Brain microvascular endothelial cell (primary cell): ENCODE measurements around the gene FAM193A.
A peak's percentile ranks its signal among the peaks of the same experiment; 100 is the strongest.

Source experiments
- DNase-seq: peaks from one replicate; pipeline ENCODE4 v3.0.0-alpha.2; 2020
- H3K27ac ChIP-seq: fragments of 250-450 bp; sonication (Bioruptor Pico); 2 replicates; pipeline ENCODE4 v1.5.1; 2020; ENCODE audit warnings: mild to moderate bottlenecking, moderate library complexity
- H3K27me3 ChIP-seq: fragments of 250-450 bp; sonication (Bioruptor Pico); replicated peaks from 2 replicates; pipeline ENCODE4 v1.5.1; 2020; ENCODE audit warnings: mild to moderate bottlenecking
- H3K36me3 ChIP-seq: fragments of 250-450 bp; sonication (Bioruptor Pico); replicated peaks from 2 replicates; pipeline ENCODE4 v1.5.1; 2020; ENCODE audit warnings: mild to moderate bottlenecking
- H3K4me3 ChIP-seq: 2 replicates; pipeline ENCODE4 v1.5.1; 2011; ENCODE audit warnings: low read depth, mild to moderate bottlenecking, control low read depth, low read length, moderate library complexity
- in situ Hi-C: cut with HindIII; loops from 2 replicates; pipeline ENCODE4 v1.10.0; 2017; ENCODE audit warnings: low sequenced_read_pairs, low pct_ligation_motif_present
- TF ChIP-seq, protein P1 (sequence below): IDR thresholded peaks from 2 replicates; pipeline ENCODE4 v1.5.1; 2011; ENCODE audit warnings: low read depth, mild to moderate bottlenecking, moderate library complexity, low read length, control low read depth, inconsistent platforms; ENCODE audit errors: missing control alignments

FAM193A gene, protein sequence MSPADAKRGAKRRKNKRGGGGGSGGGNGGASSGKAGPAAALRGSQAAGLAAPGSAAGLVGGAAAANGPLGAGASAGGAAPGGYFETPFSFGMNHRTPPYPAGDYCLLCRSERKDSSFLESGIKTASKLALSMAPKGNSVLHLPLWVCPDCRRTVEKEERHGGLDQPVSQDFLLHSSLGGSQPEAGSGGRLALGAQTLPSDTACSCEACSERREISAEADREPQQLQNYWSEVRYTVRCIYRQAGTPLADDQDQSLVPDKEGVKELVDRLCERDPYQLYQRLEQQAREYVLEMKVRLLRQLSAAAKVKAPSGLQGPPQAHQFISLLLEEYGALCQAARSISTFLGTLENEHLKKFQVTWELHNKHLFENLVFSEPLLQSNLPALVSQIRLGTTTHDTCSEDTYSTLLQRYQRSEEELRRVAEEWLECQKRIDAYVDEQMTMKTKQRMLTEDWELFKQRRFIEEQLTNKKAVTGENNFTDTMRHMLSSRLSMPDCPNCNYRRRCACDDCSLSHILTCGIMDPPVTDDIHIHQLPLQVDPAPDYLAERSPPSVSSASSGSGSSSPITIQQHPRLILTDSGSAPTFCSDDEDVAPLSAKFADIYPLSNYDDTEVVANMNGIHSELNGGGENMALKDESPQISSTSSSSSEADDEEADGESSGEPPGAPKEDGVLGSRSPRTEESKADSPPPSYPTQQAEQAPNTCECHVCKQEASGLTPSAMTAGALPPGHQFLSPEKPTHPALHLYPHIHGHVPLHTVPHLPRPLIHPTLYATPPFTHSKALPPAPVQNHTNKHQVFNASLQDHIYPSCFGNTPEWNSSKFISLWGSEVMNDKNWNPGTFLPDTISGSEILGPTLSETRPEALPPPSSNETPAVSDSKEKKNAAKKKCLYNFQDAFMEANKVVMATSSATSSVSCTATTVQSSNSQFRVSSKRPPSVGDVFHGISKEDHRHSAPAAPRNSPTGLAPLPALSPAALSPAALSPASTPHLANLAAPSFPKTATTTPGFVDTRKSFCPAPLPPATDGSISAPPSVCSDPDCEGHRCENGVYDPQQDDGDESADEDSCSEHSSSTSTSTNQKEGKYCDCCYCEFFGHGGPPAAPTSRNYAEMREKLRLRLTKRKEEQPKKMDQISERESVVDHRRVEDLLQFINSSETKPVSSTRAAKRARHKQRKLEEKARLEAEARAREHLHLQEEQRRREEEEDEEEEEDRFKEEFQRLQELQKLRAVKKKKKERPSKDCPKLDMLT (N-terminal part only)

DNA sequence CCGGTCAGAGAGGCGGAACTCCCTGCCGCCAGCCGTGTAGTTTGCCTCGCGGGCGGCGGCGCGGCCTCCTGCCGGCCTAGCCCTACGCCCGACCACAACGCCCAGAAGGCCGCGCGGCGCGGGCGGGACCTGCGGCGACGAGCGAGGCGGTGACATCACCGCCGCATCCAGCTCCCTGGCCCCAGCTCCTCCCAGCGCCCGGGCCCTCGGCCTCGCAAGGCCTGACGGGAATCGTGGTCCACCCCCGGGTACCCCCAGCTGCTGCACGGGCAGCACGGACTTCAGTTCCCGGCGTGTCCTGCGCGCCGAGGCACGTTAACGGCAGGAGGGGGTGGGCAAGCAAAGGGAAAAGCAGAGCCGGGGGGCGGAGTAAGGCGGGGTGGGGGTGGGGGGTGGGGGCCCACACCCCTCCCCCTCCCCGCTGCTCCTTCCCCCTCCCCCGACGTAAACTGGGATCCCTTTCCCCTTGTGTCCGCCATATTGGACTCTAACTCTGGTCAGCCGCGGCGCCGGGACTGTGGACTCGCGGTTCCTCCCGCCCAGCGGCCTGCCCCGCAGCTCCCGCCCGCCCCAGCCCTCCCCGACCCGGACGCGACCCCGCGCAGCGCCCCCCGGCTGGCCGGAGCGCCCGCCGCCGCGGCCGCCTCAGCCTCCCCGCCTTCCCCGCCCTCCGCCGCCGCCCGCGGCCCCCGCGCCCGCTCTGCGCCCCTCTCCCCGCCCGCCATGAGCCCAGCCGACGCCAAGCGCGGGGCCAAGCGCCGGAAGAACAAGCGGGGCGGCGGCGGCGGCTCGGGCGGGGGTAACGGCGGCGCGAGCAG is at the start of gene FAM193A:
TSS of gene FAM193A (plus strand) at position 455 of the 818 bp plus-strand sequence. CDS start at position 724, 269 bp downstream.
- H3K36me3 ChIP-seq: no peaks in the 10 kb centered on the region
- TF ChIP-seq, protein P1, sequence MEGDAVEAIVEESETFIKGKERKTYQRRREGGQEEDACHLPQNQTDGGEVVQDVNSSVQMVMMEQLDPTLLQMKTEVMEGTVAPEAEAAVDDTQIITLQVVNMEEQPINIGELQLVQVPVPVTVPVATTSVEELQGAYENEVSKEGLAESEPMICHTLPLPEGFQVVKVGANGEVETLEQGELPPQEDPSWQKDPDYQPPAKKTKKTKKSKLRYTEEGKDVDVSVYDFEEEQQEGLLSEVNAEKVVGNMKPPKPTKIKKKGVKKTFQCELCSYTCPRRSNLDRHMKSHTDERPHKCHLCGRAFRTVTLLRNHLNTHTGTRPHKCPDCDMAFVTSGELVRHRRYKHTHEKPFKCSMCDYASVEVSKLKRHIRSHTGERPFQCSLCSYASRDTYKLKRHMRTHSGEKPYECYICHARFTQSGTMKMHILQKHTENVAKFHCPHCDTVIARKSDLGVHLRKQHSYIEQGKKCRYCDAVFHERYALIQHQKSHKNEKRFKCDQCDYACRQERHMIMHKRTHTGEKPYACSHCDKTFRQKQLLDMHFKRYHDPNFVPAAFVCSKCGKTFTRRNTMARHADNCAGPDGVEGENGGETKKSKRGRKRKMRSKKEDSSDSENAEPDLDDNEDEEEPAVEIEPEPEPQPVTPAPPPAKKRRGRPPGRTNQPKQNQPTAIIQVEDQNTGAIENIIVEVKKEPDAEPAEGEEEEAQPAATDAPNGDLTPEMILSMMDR: no peak
- DNase-seq: peak; percentile 98
- peak within 1 kb of the TSS; percentile 73 for H3K4me3 ChIP-seq
- in situ Hi-C loops: no loop called here
- no peaks in the 10 kb centered on the region for H3K27me3 ChIP-seq
- H3K27ac ChIP-seq: peak within 1 kb of the TSS; percentile 87

DNA sequence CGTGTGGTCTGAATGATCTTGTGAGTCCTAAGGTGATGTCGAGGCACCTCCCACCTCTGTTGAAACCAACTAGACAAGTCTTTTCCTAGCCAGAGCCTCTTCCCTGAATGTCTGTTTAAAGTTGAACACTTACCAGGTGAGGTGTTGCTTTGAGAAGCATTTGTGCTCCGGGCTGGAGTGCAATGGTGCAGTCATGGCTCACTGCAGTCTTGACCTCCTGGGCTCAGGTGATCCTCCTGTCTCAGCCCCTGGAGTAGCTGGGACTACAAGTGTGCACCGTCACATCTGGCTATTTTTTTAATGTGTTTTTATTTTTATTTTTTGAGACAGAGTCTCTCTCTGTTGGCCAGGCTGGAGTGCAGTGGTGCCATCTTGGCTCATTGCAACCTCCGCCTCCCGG is 49.5 kb upstream of the FAM193A start:
- Histone ChIP-seq H3K4me3 (no peak overlapping the region), H3K36me3 (peaks cover 20% of the 10 kb centered on the region), H3K27me3 (no peaks in the 10 kb centered on the region), H3K27ac (no peak overlapping the region)
- in situ Hi-C loops: no loop called here
- no peak for DNase-seq
- TF ChIP-seq, protein P1: no peak

DNA sequence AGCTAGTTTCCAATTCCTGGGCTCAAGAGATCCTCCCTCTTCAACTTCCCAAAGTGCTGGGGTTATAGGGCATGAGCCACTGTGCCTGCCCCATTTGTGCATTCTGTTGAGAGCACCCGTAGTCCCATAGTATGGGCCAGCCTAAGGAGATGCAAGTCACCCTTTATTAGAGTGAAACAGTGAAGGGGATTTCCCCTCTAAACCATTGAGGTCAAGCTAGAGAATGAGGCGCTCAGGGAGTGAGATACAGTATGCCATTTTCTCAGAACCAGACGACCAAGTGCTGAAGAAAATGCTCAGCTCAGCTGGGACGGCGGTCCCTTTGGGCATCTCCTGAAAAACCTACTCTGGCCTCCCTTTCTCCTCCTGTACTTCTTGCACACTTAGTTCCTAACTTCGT is 48.8 kb upstream of the FAM193A start:
- no peak overlapping the region for H3K27ac ChIP-seq
- in situ Hi-C loops: no loop called here
- no peak overlapping the region for H3K4me3 ChIP-seq
- DNase-seq: no peak
- H3K36me3 ChIP-seq: peaks cover 26% of the 10 kb centered on the region
- TF ChIP-seq, protein P1: no peak
- H3K27me3 ChIP-seq: no peaks in the 10 kb centered on the region

DNA sequence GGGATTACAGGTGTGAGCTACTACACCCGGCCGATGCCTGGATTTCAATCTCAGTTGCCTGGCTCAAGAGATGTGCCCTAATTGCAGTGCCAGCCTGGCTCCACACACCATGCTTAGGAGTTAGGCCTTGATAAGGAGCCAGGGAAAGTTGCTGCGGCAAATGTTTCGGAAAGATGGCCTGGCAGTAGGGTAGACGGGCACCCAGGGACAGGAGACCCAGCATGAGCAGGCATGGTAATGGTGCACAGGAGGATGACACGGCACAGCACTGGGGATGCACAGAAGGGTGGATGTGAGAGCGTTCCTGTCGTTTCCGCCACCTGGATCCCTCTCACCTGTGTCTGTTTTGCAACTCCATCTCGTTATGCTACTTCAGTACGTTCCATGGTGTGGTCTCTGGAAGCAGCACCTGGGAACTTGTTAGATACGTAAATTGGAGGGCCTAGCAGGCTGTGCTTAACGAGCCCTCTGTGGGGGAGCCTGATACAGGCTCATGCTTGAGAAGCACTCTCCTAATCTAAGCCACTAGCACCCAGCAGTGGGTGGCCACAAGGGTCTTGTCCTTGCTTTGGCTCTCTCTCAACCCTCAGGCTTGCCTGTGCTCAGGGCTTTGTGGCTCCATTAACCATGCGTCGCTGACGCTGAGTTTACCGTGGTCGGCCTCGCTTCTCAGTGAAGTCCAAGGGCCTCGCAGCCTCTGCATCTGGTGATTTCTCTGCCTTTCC is 47.2 kb upstream of the FAM193A start:
- Histone ChIP-seq H3K4me3 (no peak overlapping the region), H3K27me3 (no peaks in the 10 kb centered on the region), H3K36me3 (peaks cover 33% of the 10 kb centered on the region), H3K27ac (no peak overlapping the region)
- in situ Hi-C loops: no loop called here
- no peak for DNase-seq
- TF ChIP-seq, protein P1: no peak
